Measurements from ENCODE around the gene DCLK1.

DCLK1 gene

GRCh38 chr13:35780613-35781012 lies 350.6 kb downstream of the DCLK1 start:
- Mint-ChIP-seq H3K36me3 (ENCODE audit: insufficient read depth) (no peaks in the 10 kb centered on the region), H3K27me3 (no peaks in the 10 kb centered on the region), H3K4me3 (no peak overlapping the region), H3K4me1 (no peaks in the 10 kb centered on the region), H3K27ac (ENCODE audit: low read depth) (no peak overlapping the region), H3K9me3 (peaks cover 6% of the 10 kb centered on the region)
- no peak for DNase-seq (ENCODE audit: low spot score in 2 of 2)
- ATAC-seq (replicated peaks; ENCODE audit: extremely low read depth, poor library complexity, severe bottlenecking), result no peak

GRCh38 chr13:35771898-35772297 lies 359.3 kb downstream of the DCLK1 start:
- ATAC-seq (replicated peaks; ENCODE audit: extremely low read depth, poor library complexity, severe bottlenecking) (no peak), DNase-seq (ENCODE audit: low spot score in 2 of 2) (no peak)
- Mint-ChIP-seq H3K9me3 (peaks cover 11% of the 10 kb centered on the region), H3K36me3 (ENCODE audit: insufficient read depth) (no peaks in the 10 kb centered on the region), H3K27me3 (no peaks in the 10 kb centered on the region), H3K27ac (ENCODE audit: low read depth) (no peak overlapping the region), H3K4me1 (no peaks in the 10 kb centered on the region), H3K4me3 (no peak overlapping the region)

DNA sequence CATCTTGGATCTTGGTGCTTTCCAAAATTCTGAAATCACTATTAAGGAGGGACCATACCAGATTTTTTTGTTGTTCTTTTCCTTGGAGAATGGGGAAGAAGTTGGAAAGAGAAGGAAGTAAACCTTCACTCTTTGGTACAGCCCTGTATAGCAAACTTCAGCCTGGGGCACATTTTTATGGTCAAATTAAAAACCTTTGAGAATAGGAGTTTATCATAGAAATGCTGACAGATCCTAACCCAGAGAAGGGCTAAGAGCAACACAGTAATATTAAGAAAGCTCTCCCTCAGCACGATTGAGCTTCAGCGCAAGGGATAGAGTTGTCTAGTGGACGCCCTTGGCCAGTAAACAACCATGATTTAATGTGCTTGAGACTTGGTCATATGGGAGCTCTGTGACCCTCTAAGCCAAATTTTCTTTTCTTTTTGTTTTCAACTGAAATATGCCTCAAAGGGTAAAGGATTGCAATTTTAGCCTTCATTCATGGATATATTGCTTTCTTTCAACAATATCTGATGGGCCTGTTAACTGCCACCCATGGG lies 360.4 kb downstream of the DCLK1 start:
- no peaks in the 10 kb centered on the region for H3K4me1 Mint-ChIP-seq
- H3K4me3 Mint-ChIP-seq, result no peak overlapping the region
- H3K27me3 Mint-ChIP-seq, result no peaks in the 10 kb centered on the region
- no peaks in the 10 kb centered on the region for H3K36me3 Mint-ChIP-seq (ENCODE audit: insufficient read depth)
- no peak overlapping the region for H3K27ac Mint-ChIP-seq (ENCODE audit: low read depth)
- no peak for ATAC-seq (replicated peaks; ENCODE audit: extremely low read depth, poor library complexity, severe bottlenecking)
- H3K9me3 Mint-ChIP-seq, result peaks cover 8% of the 10 kb centered on the region
- DNase-seq (ENCODE audit: low spot score in 2 of 2), result no peak

- Mint-ChIP-seq H3K9me3 (peaks cover 8% of the 10 kb centered on the region), H3K4me1 (no peaks in the 10 kb centered on the region), H3K36me3 (ENCODE audit: insufficient read depth) (no peaks in the 10 kb centered on the region), H3K27me3 (no peaks in the 10 kb centered on the region), H3K4me3 (no peak overlapping the region), H3K27ac (ENCODE audit: low read depth) (no peak overlapping the region)
- DNase-seq (ENCODE audit: low spot score in 2 of 2) (no peak), ATAC-seq (replicated peaks; ENCODE audit: extremely low read depth, poor library complexity, severe bottlenecking) (no peak)
Measured at GRCh38 chr13:35769812-35770211, 361.4 kb downstream of the DCLK1 start.

GRCh38 chr13:35768551-35768950 lies 362.6 kb downstream of the DCLK1 start:
- Mint-ChIP-seq H3K27me3 (no peaks in the 10 kb centered on the region), H3K4me3 (no peak overlapping the region), H3K4me1 (no peaks in the 10 kb centered on the region), H3K9me3 (peaks cover 3% of the 10 kb centered on the region), H3K27ac (ENCODE audit: low read depth) (no peak overlapping the region), H3K36me3 (ENCODE audit: insufficient read depth) (no peaks in the 10 kb centered on the region)
- ATAC-seq (replicated peaks; ENCODE audit: extremely low read depth, poor library complexity, severe bottlenecking) (no peak), DNase-seq (ENCODE audit: low spot score in 2 of 2) (no peak)

- Mint-ChIP-seq H3K4me3 (no peak overlapping the region), H3K27ac (ENCODE audit: low read depth) (no peak overlapping the region), H3K36me3 (ENCODE audit: insufficient read depth) (no peaks in the 10 kb centered on the region), H3K27me3 (no peaks in the 10 kb centered on the region), H3K9me3 (no peaks in the 10 kb centered on the region), H3K4me1 (no peaks in the 10 kb centered on the region)
- ATAC-seq (replicated peaks; ENCODE audit: extremely low read depth, poor library complexity, severe bottlenecking) (no peak), DNase-seq (ENCODE audit: low spot score in 2 of 2) (no peak)
Measured at GRCh38 chr13:35768073-35768472, 363.1 kb downstream of the DCLK1 start.

GRCh38 chr13:35767256-35767976 lies 363.8 kb downstream of the DCLK1 start:
- Mint-ChIP-seq H3K36me3 (ENCODE audit: insufficient read depth) (no peaks in the 10 kb centered on the region), H3K27me3 (no peaks in the 10 kb centered on the region), H3K4me1 (no peaks in the 10 kb centered on the region), H3K27ac (ENCODE audit: low read depth) (no peak overlapping the region), H3K4me3 (no peak overlapping the region), H3K9me3 (no peaks in the 10 kb centered on the region)
- DNase-seq (ENCODE audit: low spot score in 2 of 2), result no peak
- no peak for ATAC-seq (replicated peaks; ENCODE audit: extremely low read depth, poor library complexity, severe bottlenecking)

- no peak overlapping the region for H3K27ac Mint-ChIP-seq (ENCODE audit: low read depth)
- H3K36me3 Mint-ChIP-seq (ENCODE audit: insufficient read depth), result no peaks in the 10 kb centered on the region
- H3K27me3 Mint-ChIP-seq, result no peaks in the 10 kb centered on the region
- DNase-seq (ENCODE audit: low spot score in 2 of 2) (no peak), ATAC-seq (replicated peaks; ENCODE audit: extremely low read depth, poor library complexity, severe bottlenecking) (no peak)
- H3K9me3 Mint-ChIP-seq, result no peaks in the 10 kb centered on the region
- no peaks in the 10 kb centered on the region for H3K4me1 Mint-ChIP-seq
- H3K4me3 Mint-ChIP-seq, result no peak overlapping the region
Measured at GRCh38 chr13:35766663-35767062, 364.5 kb downstream of the DCLK1 start.

DNA sequence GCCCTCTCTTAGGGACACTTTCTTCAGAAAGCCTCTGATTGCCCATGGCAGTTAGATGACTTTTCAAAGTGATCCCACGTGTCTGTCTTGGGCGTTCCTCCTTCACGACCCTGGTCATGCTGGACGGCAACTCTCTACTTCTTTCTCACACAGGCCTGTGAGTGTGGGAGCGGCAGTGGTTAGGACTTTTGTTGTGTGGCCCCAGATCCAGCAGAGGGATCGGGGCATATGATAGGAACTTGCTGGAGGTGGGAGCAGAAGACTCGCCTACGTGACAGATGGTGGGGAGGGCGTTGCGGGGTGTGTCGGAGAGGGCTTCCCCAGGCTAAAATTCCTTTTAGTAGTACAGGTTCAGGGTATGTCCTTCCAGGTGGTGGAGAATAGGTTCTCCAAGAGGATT lies 365.2 kb downstream of the DCLK1 start:
- no peaks in the 10 kb centered on the region for H3K27me3 Mint-ChIP-seq
- no peak for ATAC-seq (replicated peaks; ENCODE audit: extremely low read depth, poor library complexity, severe bottlenecking)
- no peak overlapping the region for H3K4me3 Mint-ChIP-seq
- no peak overlapping the region for H3K27ac Mint-ChIP-seq (ENCODE audit: low read depth)
- no peaks in the 10 kb centered on the region for H3K4me1 Mint-ChIP-seq
- no peaks in the 10 kb centered on the region for H3K36me3 Mint-ChIP-seq (ENCODE audit: insufficient read depth)
- DNase-seq (ENCODE audit: low spot score in 2 of 2), result no peak
- H3K9me3 Mint-ChIP-seq, result no peaks in the 10 kb centered on the region

- no peak for DNase-seq (ENCODE audit: low spot score in 2 of 2)
- Mint-ChIP-seq H3K9me3 (no peaks in the 10 kb centered on the region), H3K4me1 (no peaks in the 10 kb centered on the region), H3K4me3 (no peak overlapping the region), H3K27me3 (no peaks in the 10 kb centered on the region), H3K36me3 (ENCODE audit: insufficient read depth) (no peaks in the 10 kb centered on the region), H3K27ac (ENCODE audit: low read depth) (no peak overlapping the region)
- ATAC-seq (replicated peaks; ENCODE audit: extremely low read depth, poor library complexity, severe bottlenecking), result no peak
Measured at GRCh38 chr13:35765366-35765765, 365.8 kb downstream of the DCLK1 start.

- Mint-ChIP-seq H3K4me1 (no peaks in the 10 kb centered on the region), H3K27me3 (no peaks in the 10 kb centered on the region), H3K36me3 (ENCODE audit: insufficient read depth) (no peaks in the 10 kb centered on the region), H3K9me3 (peaks cover 5% of the 10 kb centered on the region), H3K27ac (ENCODE audit: low read depth) (no peak overlapping the region), H3K4me3 (no peak overlapping the region)
- ATAC-seq (replicated peaks; ENCODE audit: extremely low read depth, poor library complexity, severe bottlenecking), result no peak
- DNase-seq (ENCODE audit: low spot score in 2 of 2), result no peak
Measured at GRCh38 chr13:35764326-35765015, 366.7 kb downstream of the DCLK1 start.

GRCh38 chr13:35763782-35764123 lies 367.4 kb downstream of the DCLK1 start:
- Mint-ChIP-seq H3K4me1 (no peaks in the 10 kb centered on the region), H3K27ac (ENCODE audit: low read depth) (no peak overlapping the region), H3K9me3 (peaks cover 8% of the 10 kb centered on the region), H3K27me3 (no peaks in the 10 kb centered on the region), H3K36me3 (ENCODE audit: insufficient read depth) (no peaks in the 10 kb centered on the region), H3K4me3 (no peak overlapping the region)
- DNase-seq (ENCODE audit: low spot score in 2 of 2), result no peak
- no peak for ATAC-seq (replicated peaks; ENCODE audit: extremely low read depth, poor library complexity, severe bottlenecking)

DNA sequence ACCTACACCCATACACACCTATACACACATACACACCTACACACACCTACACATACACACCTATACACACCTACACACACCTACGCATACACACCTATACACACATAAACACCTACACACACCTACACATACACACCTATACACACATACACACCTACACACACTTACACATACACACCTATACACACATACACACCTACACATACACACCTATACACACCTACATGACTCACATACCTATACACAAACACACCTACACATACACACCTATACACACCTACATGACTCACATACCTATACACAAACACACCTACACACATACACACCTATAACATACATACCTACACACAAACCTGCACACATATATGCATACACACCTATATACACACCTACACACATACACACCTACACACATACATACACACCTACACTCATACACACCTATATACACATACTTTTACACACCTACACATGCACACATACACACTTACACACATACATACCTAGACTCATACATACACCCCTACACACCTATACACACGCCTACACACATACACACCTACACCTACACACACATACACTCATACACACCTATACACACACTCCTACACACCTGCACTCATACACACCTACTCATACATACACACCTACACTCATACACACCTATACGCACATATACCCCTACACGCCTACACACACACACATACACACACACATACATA lies 368.0 kb downstream of the DCLK1 start:
- H3K4me1 Mint-ChIP-seq, result no peaks in the 10 kb centered on the region
- H3K36me3 Mint-ChIP-seq (ENCODE audit: insufficient read depth), result no peaks in the 10 kb centered on the region

More for the DNA sequence above, 368.0 kb downstream of the DCLK1 start:
- Mint-ChIP-seq H3K27ac (ENCODE audit: low read depth) (no peak overlapping the region), H3K4me3 (no peak overlapping the region), H3K9me3 (peaks cover 8% of the 10 kb centered on the region), H3K27me3 (no peaks in the 10 kb centered on the region)
- DNase-seq (ENCODE audit: low spot score in 2 of 2) (no peak), ATAC-seq (replicated peaks; ENCODE audit: extremely low read depth, poor library complexity, severe bottlenecking) (no peak)

All from central memory CD8-positive, alpha-beta T cell (primary cell).